Neural cell (in vitro differentiated cells): ENCODE results near the gene NTRK2. TPM values are rescaled to one million over a fixed set of nuclear protein-coding genes. Genes with fewer than 3 reads are reported as not detected.

ENCODE experiments used
- H2AFZ ChIP-seq: fragments of 200-600, 300-800 bp; sonication (generic), shearing (Covaris generic); 2 replicates; pipeline ENCODE4 v1.6.0; 2014; ENCODE audit warnings: low read depth, mild to moderate bottlenecking, antibody characterized with exemption, low read length, moderate library complexity
- H3F3A ChIP-seq: fragments of 200-600 bp; shearing (Covaris generic); 2 replicates; pipeline ENCODE4 v1.6.1; 2016; ENCODE audit warnings: mild to moderate bottlenecking, moderate library complexity, mixed read lengths, antibody characterized with exemption, low read length; ENCODE audit not compliant: insufficient read depth, poor library complexity, severe bottlenecking
- H3K27ac ChIP-seq: fragments of 200-600, 300-800 bp; sonication (generic), shearing (Covaris generic); 2 replicates; pipeline ENCODE4 v1.5.1; 2014; ENCODE audit warnings: mild to moderate bottlenecking, low read length, moderate library complexity
- H3K27me3 ChIP-seq: fragments of 300-800, 200-600 bp; sonication (generic), shearing (Covaris generic); 2 replicates; pipeline ENCODE4 v1.6.0; 2014; ENCODE audit warnings: mild to moderate bottlenecking, low read depth, low read length, moderate library complexity; ENCODE audit not compliant: insufficient read depth
- H3K36me3 ChIP-seq: fragments of 300-800, 200-600 bp; sonication (generic), shearing (Covaris generic); 2 replicates; pipeline ENCODE4 v1.5.1; 2014; ENCODE audit warnings: mild to moderate bottlenecking, antibody characterized with exemption, low read length, moderate library complexity; ENCODE audit not compliant: insufficient read depth
- H3K4me2 ChIP-seq: fragments of 300-800, 200-600 bp; sonication (generic), shearing (Covaris generic); 2 replicates; pipeline ENCODE4 v1.6.0; 2014; ENCODE audit warnings: mild to moderate bottlenecking, low read length
- H3K4me3 ChIP-seq: fragments of 300-800, 200-600 bp; sonication (generic), shearing (Covaris generic); 2 replicates; pipeline ENCODE4 v1.5.1; 2014; ENCODE audit warnings: mild to moderate bottlenecking, low read length, moderate library complexity
- H3K79me2 ChIP-seq: fragments of 200-600 bp; shearing (Covaris generic); replicated peaks from 2 replicates; pipeline ENCODE4 v1.6.0; 2014; ENCODE audit warnings: mild to moderate bottlenecking, low read length, moderate library complexity; ENCODE audit not compliant: insufficient read depth
- H3K9ac ChIP-seq: fragments of 300-800, 200-600 bp; sonication (generic), shearing (Covaris generic); 2 replicates; pipeline ENCODE4 v1.6.1; 2016; ENCODE audit warnings: mild to moderate bottlenecking, low read length, mixed read lengths
- H3K9me2 ChIP-seq: fragments of 200-600 bp; shearing (Covaris generic); 2 replicates; pipeline ENCODE4 v1.6.1; 2016; ENCODE audit warnings: mild to moderate bottlenecking, low read length, mixed read lengths; ENCODE audit not compliant: insufficient read depth
- H3K9me3 ChIP-seq: fragments of 200-600, 300-800 bp; sonication (generic), shearing (Covaris generic); 2 replicates; pipeline ENCODE4 v1.6.1; 2016; ENCODE audit warnings: mild to moderate bottlenecking, mixed run types, low read length, moderate library complexity, mixed read lengths
- H4K20me1 ChIP-seq: fragments of 200-600 bp; shearing (Covaris generic); 2 replicates; pipeline ENCODE4 v1.6.1; 2016; ENCODE audit warnings: mild to moderate bottlenecking, mixed run types; ENCODE audit not compliant: insufficient read depth
- EP300 ChIP-seq: fragments of 450-650 bp; conservative IDR thresholded peaks from 2 replicates; pipeline ENCODE4 v1.6.1; 2014; ENCODE audit warnings: antibody characterized with exemption, mild to moderate bottlenecking, moderate library complexity; ENCODE audit not compliant: poor library complexity, severe bottlenecking
- EZH2 ChIP-seq: fragments of 200-600, 300-800 bp; shearing (Covaris generic), sonication (generic); IDR thresholded peaks from 2 replicates; pipeline ENCODE4 v1.6.1; 2014; ENCODE audit warnings: antibody characterized with exemption, low read length, borderline replicate concordance, mild to moderate bottlenecking; ENCODE audit not compliant: insufficient read depth, poor library complexity, severe bottlenecking
- MXI1 ChIP-seq: fragments of 450-650 bp; conservative IDR thresholded peaks from 2 replicates; pipeline ENCODE4 v1.6.1; 2014; ENCODE audit warnings: antibody characterized with exemption, mild to moderate bottlenecking; ENCODE audit not compliant: poor library complexity, severe bottlenecking
- POLR2AphosphoS5 ChIP-seq: IDR thresholded peaks from 2 replicates; pipeline ENCODE4 v1.6.1; 2012
- RAD21 ChIP-seq: fragments of 450-650 bp; conservative IDR thresholded peaks from 2 replicates; pipeline ENCODE4 v1.6.1; 2014; ENCODE audit warnings: antibody characterized with exemption, mild to moderate bottlenecking, moderate library complexity
- SMC3 ChIP-seq: fragments of 450-650 bp; conservative IDR thresholded peaks from 2 replicates; pipeline ENCODE4 v1.6.1; 2014; ENCODE audit warnings: antibody characterized with exemption, mild to moderate bottlenecking, moderate library complexity; ENCODE audit not compliant: poor library complexity
- TAF1 ChIP-seq: IDR thresholded peaks from 2 replicates; pipeline ENCODE4 v1.6.1; 2012; ENCODE audit warnings: low read depth
- polyA plus RNA-seq: library from polyadenylated mRNA; depleted of rRNA; stranded (reverse); fragments of >200 nt; gene quantifications from 2 replicates; pipeline ENCODE4 v1.2.3, GENCODE V29; 2014
- TF ChIP-seq, protein P1 (sequence below): fragments of 450-650 bp; IDR thresholded peaks from 2 replicates; pipeline ENCODE4 v1.5.1; 2014; ENCODE audit warnings: antibody characterized with exemption, mild to moderate bottlenecking, moderate library complexity; ENCODE audit not compliant: poor library complexity, severe bottlenecking
- TF ChIP-seq, protein P2 (sequence below): IDR thresholded peaks from 2 replicates; pipeline ENCODE4 v1.6.1; 2012; ENCODE audit warnings: borderline replicate concordance

The NTRK2 gene
- polyA plus RNA-seq, 1 donor from 2014 or later, result 14.2 TPM

DNA sequence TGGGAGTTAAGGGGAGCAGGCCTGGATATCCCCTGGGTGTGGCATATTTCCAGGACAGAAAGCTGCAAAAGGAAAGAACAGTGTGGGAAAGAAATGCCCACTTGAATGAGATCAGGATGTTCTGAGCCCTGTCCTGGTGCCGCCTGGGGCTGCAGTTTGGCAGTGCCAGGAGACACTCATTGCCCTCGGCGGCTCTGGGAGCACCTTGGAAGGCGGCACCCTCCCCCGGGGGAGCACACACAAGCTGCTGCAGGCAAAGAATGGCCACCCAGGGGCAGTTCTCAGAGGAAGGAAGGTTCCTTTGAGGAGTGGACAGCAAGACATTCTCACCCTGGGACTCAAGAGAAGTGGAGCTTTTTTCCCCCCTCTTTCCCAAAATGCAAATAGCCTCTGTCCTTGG lies 305.3 kb downstream of the NTRK2 start:
- H3F3A ChIP-seq, result no peaks in the 10 kb centered on the region
- H3K27me3 ChIP-seq, result no peaks in the 10 kb centered on the region
- no peak overlapping the region for H3K4me2 ChIP-seq
- no peak overlapping the region for H2AFZ ChIP-seq
- TF ChIP-seq MXI1 (no peak), EZH2 (no peak), EP300 (no peak), RAD21 (no peak)
- TF ChIP-seq, protein P1, sequence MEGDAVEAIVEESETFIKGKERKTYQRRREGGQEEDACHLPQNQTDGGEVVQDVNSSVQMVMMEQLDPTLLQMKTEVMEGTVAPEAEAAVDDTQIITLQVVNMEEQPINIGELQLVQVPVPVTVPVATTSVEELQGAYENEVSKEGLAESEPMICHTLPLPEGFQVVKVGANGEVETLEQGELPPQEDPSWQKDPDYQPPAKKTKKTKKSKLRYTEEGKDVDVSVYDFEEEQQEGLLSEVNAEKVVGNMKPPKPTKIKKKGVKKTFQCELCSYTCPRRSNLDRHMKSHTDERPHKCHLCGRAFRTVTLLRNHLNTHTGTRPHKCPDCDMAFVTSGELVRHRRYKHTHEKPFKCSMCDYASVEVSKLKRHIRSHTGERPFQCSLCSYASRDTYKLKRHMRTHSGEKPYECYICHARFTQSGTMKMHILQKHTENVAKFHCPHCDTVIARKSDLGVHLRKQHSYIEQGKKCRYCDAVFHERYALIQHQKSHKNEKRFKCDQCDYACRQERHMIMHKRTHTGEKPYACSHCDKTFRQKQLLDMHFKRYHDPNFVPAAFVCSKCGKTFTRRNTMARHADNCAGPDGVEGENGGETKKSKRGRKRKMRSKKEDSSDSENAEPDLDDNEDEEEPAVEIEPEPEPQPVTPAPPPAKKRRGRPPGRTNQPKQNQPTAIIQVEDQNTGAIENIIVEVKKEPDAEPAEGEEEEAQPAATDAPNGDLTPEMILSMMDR, result no peak
- no peaks in the 10 kb centered on the region for H4K20me1 ChIP-seq
- H3K9me2 ChIP-seq, result no peaks in the 10 kb centered on the region
- H3K79me2 ChIP-seq, result no peaks in the 10 kb centered on the region
- no peak overlapping the region for H3K4me3 ChIP-seq
- no peak overlapping the region for H3K9ac ChIP-seq
- H3K36me3 ChIP-seq, result no peaks in the 10 kb centered on the region
- no peaks in the 10 kb centered on the region for H3K9me3 ChIP-seq
- no peak overlapping the region for H3K27ac ChIP-seq

DNA sequence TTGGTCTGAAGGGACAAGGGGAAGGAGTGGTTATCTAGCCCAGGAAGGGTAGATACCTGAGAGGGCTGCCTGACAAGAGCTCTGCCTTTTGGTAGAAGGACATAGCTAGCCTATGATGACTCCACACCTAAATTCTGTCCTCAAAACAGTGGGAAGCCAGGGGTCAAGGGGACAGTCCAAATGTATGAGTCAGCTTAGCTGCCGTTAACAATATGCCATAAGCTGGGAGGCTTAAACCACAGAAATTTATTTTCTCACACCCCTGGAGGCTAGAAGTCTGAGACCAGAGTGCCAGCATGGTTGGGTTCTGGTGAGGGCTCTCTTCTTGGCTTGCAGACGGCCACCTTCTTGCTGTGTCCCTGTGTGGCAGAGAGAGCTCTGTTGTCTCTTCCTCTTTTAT lies 306.4 kb downstream of the NTRK2 start:
- H3K27me3 ChIP-seq, result no peaks in the 10 kb centered on the region
- no peak overlapping the region for H2AFZ ChIP-seq
- no peaks in the 10 kb centered on the region for H3F3A ChIP-seq
- no peak overlapping the region for H3K9ac ChIP-seq
- H3K27ac ChIP-seq, result no peak overlapping the region
- no peak overlapping the region for H3K4me2 ChIP-seq
- no peak overlapping the region for H3K4me3 ChIP-seq
- H3K79me2 ChIP-seq, result no peaks in the 10 kb centered on the region
- H4K20me1 ChIP-seq, result no peaks in the 10 kb centered on the region
- TF ChIP-seq, protein P2, sequence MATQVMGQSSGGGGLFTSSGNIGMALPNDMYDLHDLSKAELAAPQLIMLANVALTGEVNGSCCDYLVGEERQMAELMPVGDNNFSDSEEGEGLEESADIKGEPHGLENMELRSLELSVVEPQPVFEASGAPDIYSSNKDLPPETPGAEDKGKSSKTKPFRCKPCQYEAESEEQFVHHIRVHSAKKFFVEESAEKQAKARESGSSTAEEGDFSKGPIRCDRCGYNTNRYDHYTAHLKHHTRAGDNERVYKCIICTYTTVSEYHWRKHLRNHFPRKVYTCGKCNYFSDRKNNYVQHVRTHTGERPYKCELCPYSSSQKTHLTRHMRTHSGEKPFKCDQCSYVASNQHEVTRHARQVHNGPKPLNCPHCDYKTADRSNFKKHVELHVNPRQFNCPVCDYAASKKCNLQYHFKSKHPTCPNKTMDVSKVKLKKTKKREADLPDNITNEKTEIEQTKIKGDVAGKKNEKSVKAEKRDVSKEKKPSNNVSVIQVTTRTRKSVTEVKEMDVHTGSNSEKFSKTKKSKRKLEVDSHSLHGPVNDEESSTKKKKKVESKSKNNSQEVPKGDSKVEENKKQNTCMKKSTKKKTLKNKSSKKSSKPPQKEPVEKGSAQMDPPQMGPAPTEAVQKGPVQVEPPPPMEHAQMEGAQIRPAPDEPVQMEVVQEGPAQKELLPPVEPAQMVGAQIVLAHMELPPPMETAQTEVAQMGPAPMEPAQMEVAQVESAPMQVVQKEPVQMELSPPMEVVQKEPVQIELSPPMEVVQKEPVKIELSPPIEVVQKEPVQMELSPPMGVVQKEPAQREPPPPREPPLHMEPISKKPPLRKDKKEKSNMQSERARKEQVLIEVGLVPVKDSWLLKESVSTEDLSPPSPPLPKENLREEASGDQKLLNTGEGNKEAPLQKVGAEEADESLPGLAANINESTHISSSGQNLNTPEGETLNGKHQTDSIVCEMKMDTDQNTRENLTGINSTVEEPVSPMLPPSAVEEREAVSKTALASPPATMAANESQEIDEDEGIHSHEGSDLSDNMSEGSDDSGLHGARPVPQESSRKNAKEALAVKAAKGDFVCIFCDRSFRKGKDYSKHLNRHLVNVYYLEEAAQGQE, result no peak
- TF ChIP-seq RAD21, result no peak
- no peak for TF ChIP-seq POLR2AphosphoS5
- TF ChIP-seq, protein P1, result no peak
- TF ChIP-seq EP300, result no peak
- no peak for TF ChIP-seq TAF1
- TF ChIP-seq MXI1, result no peak
- TF ChIP-seq EZH2, result no peak
- TF ChIP-seq SMC3, result no peak
- H3K9me3 ChIP-seq, result no peaks in the 10 kb centered on the region
- no peaks in the 10 kb centered on the region for H3K9me2 ChIP-seq
- no peaks in the 10 kb centered on the region for H3K36me3 ChIP-seq
